HG02870 (cell line): ENCODE measurements around the gene C3.

Experiments used
- ATAC-seq: cut with Tn5 transposase; IDR thresholded peaks from one replicate; pipeline ENCODE4 v1.9.1; 2021; ENCODE audit warnings: mild to moderate bottlenecking, moderate library complexity; ENCODE audit not compliant: unreplicated experiment

The C3 gene

GRCh38 chr19:6731822-6732221 lies 11.4 kb upstream of the C3 start:
- no peak for ATAC-seq

- ATAC-seq, result no peak
Measured at GRCh38 chr19:6730941-6731670, 10.7 kb upstream of the C3 start.

GRCh38 chr19:6730153-6730804 lies 9.8 kb upstream of the C3 start:
- ATAC-seq, result no peak

GRCh38 chr19:6729573-6730152 lies 9.2 kb upstream of the C3 start:
- no peak for ATAC-seq

GRCh38 chr19:6728346-6728745 lies 7.9 kb upstream of the C3 start:
- no peak for ATAC-seq

- ATAC-seq, result no peak
Measured at GRCh38 chr19:6725513-6726231, 5.2 kb upstream of the C3 start.

DNA sequence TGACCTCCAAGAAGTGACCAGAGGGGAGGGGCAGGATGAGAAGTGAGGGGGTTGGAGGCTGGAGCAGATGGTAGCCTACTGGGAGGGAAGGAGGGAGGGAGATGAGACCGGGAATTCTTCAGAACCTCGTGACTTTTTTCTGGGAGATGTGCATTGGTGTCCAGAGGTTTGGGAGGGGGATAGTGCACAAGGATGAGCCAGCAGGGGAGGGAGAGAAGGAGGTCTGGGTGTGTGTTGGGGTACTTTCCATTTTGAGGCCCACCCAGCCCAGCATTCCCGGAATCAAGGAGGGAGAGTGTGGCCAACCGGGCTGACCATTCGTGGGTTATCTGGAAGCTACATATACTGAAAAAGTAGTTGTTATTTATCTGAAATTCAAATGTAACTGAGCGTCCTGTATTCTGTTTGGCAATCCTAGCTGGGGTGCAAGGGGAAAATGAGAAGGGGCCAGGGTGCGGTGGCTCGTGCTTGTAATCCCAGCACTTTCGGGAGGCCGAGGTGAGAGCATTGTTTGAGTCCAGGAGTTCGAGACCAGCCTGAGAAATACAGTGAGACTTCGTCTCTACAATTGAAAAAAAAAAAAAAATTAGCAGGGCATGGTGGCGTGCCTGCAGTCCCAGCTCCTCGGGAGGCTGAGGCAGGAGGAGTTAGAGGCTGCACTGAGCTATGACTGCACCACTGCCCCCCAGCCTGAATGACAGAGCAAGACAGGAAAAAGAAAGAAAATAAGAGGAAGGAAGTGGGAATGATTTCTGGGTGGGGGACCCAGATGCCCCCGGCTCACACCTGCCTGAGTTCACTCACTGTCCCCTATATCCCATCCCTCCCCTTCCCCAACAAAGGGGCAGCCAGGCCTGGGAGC lies 4.4 kb upstream of the C3 start:
- no peak for ATAC-seq

GRCh38 chr19:6723738-6724137 lies 3.3 kb upstream of the C3 start:
- no peak for ATAC-seq

GRCh38 chr19:6723108-6723618 lies 2.7 kb upstream of the C3 start:
- no peak for ATAC-seq

DNA sequence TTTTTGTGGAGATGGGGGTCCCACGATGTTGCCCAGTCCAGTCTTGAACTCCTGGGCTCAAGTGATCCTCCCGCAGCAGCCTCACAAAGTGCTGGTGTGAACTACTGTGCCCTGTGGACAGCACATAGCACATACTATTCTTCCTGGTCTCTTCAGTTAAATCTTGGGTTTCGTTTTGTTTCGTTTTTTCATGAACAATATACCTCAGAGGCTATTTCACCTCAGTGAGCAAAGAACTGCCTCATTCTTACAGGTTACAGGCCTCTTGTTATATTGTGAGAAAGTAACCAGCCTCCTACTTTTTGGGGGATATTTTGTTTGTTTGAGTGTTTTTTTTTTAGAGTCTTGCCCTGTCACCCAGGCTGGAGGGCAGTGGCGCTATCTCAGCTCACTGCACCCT lies 1.3 kb upstream of the C3 start:
- ATAC-seq, result no peak

DNA sequence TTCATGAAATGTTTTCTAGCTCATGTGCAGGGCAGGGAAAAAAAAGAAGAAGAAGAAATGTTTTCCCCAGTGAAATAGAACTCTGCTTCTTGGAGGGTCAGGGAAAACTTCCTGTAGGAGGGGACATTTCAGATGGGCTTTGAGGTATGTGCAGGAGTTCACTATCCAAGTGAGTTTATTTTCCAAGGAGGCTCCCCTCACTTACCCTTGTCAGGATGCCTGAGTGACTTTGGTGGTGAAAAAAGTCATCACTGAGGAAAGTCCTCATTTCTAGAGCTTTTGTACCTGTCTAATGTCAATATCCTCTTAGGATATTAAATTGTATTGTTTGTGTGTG lies 656 bp upstream of the C3 start:
- ATAC-seq, result no peak

- ATAC-seq, result no peak
Measured at GRCh38 chr19:6719992-6720368, 470 bp downstream of the C3 start.

GRCh38 chr19:6719540-6719861 lies 949 bp downstream of the C3 start:
- ATAC-seq, result no peak

DNA sequence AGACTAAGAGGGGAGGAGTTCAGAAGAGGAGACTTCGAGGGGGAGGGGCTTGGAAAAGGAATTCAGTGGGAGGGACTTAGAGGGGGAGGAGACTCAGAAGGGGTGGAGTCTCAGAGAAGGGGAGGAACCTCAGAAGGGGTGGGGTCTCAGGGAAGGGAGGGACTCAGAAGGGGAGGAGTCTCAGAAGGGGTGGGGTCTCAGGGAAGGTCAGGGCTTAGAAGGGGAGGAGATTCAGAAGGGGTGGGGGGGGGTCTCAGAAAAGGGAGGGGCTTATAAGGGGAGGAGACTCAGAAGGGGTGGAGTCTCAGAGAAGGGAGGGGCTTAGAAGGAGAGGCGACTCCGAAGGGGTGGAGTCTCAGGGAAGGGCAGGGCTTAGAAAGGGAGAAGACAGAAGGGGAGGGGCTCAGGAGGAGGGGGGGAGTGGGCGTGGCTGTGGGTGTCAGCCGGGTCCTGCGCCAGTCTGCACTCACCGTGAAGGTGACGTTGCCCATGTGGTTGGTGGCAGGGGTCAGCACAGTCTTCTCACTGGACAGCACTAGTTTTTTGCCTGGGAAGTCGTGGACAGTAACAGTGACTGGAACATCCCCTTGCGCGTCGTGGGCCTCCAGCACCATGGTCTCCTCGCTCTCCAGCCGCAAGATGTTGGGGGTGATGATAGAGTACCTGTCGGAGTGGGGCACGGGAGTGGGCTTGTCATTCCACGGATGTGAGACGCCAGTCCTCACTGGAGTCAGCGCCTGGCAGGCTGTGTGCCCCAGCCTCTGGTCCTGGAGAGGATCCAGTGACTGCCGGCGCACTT lies 1.5 kb downstream of the C3 start:
- ATAC-seq, result no peak

- ATAC-seq, result no peak
Measured at GRCh38 chr19:6718111-6718740, 2.2 kb downstream of the C3 start.

DNA sequence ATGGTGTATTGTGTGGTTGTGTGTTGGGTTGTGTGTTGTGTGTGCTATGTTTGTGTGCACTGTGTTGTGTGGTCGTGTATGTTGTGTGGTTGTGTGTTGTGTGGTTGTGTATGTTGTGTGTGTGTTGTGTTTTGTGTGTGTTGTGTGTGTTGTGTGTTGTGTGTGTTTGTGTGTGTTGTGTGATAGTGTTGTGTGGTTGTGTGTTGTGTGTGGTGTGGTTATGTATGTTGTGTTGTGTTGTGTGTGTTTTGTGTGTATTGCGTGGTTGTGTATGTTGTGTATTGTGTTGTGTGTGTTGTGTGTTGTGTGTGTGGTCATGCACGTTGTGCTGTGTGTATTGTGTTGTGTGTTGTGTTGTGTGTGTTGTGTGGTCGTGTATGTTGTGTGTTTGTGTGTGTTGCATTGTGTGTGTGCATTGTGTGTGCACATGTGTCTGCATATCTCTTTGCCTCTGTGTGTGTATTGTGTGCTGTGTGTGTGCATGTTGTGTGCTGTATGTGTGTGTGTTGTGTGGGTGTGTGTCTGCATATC lies 2.9 kb downstream of the C3 start:
- ATAC-seq, result no peak

DNA sequence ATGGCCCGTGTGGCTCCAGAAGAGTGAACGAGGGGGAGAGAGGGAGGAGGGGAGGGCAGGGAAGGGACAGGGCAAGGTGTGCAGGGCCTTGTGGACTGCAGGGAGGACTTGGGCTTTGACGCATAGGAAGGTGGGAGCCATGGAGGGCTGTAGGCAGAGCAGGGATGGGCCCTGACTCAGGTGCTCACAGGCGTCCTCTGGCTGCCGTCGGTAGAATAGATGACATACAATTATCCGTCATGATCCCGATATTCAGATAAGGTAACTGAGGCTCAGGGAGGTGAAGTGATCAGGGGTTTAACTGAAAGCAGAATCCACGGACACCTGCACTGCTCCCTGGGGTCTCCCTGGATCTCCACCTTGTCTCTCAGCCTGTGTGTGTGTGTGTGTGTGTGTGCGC lies 3.4 kb downstream of the C3 start:
- no peak for ATAC-seq

DNA sequence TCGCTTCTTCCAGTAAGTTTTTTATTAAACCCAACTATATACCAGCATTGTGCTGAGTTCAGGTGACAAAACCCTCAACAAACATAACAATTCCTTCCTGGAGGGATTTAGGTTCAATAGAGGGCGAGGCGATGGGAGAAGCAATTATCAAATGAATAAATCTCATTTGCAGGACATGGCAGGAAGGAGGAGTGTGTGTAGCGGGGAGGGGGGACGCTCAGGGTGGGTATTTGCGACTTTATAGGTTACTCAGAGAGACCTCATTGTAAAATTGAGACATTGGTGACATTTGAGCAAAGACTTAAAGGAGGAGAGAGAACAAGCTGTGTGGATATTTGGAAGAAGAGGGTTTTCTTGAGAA lies 3.9 kb downstream of the C3 start:
- ATAC-seq, result no peak

DNA sequence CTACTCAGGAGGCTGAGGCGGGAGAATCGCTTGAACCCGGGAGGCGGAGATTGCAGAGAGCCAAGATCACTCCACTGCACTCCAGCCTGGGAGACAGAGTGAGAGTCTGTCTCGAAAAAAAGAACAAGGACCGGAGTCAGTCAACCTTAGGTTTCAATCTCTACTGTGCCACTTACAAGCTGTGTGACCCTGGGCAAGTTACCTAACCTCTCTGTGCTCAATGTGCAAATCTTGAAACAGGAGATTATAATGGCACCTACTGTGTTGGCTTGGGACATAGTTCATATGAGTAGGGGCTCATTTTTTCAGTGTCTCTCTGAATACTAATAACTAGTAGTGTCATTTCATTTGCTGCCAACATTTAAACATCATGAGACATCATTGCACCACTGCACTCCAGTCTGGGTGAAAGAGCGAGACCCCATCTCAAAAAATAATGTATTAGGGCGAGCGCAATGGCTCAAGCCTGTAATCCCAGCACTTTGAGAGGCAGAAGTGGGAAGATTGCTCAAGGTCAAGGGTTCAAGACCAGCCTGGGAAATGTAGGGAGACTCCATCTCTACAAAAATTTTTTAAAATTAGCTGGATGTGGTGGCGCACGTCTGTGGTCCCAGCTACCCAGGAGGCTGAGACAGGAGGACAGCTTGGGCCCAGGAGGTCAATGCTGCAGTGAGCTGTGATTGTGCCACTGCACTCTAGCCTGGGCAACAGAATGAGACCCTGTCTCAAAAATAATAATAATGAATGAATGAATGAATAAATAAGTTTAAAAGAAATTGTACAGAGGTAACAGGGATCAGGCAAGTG lies 5.5 kb downstream of the C3 start:
- no peak for ATAC-seq
